HG03342 (cell line): Measurements from ENCODE around the gene HTR4.
A peak's percentile ranks its signal among the peaks of the same experiment; 100 is the strongest.

ENCODE experiments used
- ATAC-seq: cut with Tn5 transposase; IDR thresholded peaks from one replicate; pipeline ENCODE4 v1.9.1; 2021; ENCODE audit warnings: mild to moderate bottlenecking, moderate library complexity; ENCODE audit not compliant: unreplicated experiment

Gene HTR4

GRCh38 chr5:148665431-148665830 is 11.1 kb upstream of the HTR4 start:
- ATAC-seq = no peak

- no peak for ATAC-seq
Observed at GRCh38 chr5:148663509-148663908, 9.2 kb upstream of the HTR4 start.

- no peak for ATAC-seq
Observed at GRCh38 chr5:148660346-148660660, 6.0 kb upstream of the HTR4 start.

- ATAC-seq = no peak
Observed at GRCh38 chr5:148659641-148660345, 5.5 kb upstream of the HTR4 start.

GRCh38 chr5:148653291-148653835 is 964 bp downstream of the HTR4 start:
- ATAC-seq = no peak

- ATAC-seq = no peak
Observed at GRCh38 chr5:148651528-148651927, 2.8 kb downstream of the HTR4 start.

- no peak for ATAC-seq
Observed at GRCh38 chr5:148645527-148645926, 8.8 kb downstream of the HTR4 start.

GRCh38 chr5:148641735-148642134 is 12.6 kb downstream of the HTR4 start:
- ATAC-seq = no peak

GRCh38 chr5:148640471-148640870 is 13.9 kb downstream of the HTR4 start:
- ATAC-seq = no peak

- ATAC-seq = no peak
Observed at GRCh38 chr5:148639081-148639480, 15.2 kb downstream of the HTR4 start.

- no peak for ATAC-seq
Observed at GRCh38 chr5:148636353-148636752, 18.0 kb downstream of the HTR4 start.

GRCh38 chr5:148635321-148636083 is 18.8 kb downstream of the HTR4 start:
- no peak for ATAC-seq

- ATAC-seq = no peak
Observed at GRCh38 chr5:148633067-148633377, 21.3 kb downstream of the HTR4 start.

GRCh38 chr5:148632255-148633066 is 21.9 kb downstream of the HTR4 start:
- no peak for ATAC-seq

- no peak for ATAC-seq
Observed at GRCh38 chr5:148626986-148627385, 27.3 kb downstream of the HTR4 start.

- no peak for ATAC-seq
Observed at GRCh38 chr5:148626081-148626613, 28.2 kb downstream of the HTR4 start.

- no peak for ATAC-seq
Observed at GRCh38 chr5:148625250-148625649, 29.1 kb downstream of the HTR4 start.

- no peak for ATAC-seq
Observed at GRCh38 chr5:148623741-148624140, 30.6 kb downstream of the HTR4 start.

- ATAC-seq = no peak
Observed at GRCh38 chr5:148623101-148623500, 31.2 kb downstream of the HTR4 start.

GRCh38 chr5:148620696-148621095 is 33.6 kb downstream of the HTR4 start:
- ATAC-seq = peak; percentile 62

GRCh38 chr5:148620091-148620490 is 34.2 kb downstream of the HTR4 start:
- ATAC-seq = no peak
